HepG2 (cell line): ENCODE results near the gene CRADD. TPM values are rescaled to one million over a fixed set of nuclear protein-coding genes. Genes with fewer than 3 reads are reported as not detected.

Source experiments
- DDIT3 ChIP-seq: sonication (generic); formaldehyde crosslinking; IDR thresholded peaks from 2 replicates; pipeline ENCODE4 v1.4.0; 2020; ENCODE audit warnings: mild to moderate bottlenecking, missing genetic modification reagents
- FOXK2 ChIP-seq: fragments of 450-650 bp; IDR thresholded peaks from 2 replicates; pipeline ENCODE4 v1.6.1; 2016
- GABPB1 ChIP-seq: IDR thresholded peaks from 2 replicates; pipeline ENCODE4 v1.6.1; 2016; ENCODE audit warnings: mild to moderate bottlenecking, missing genetic modification reagents, moderate library complexity, missing compliant biosample characterization
- MAX ChIP-seq: IDR thresholded peaks from 2 replicates; pipeline ENCODE4 v1.6.1; 2012; ENCODE audit warnings: inconsistent platforms
- MLX ChIP-seq: IDR thresholded peaks from 2 replicates; pipeline ENCODE4 v1.6.1; 2016
- PRDM15 ChIP-seq: sonication (generic); formaldehyde crosslinking; IDR thresholded peaks from 2 replicates; pipeline ENCODE4 v1.4.0; 2020; ENCODE audit warnings: missing genetic modification reagents
- ZBTB40 ChIP-seq, 2 experiments: fragments of 450-650 bp in 1 of 2; sonication (generic) in 1 of 2; formaldehyde crosslinking in 1 of 2; IDR thresholded peaks; 2 replicates each; pipeline versions ENCODE4 v1.6.1 to v1.8.0; 2016 to 2022; ENCODE audit warnings: antibody characterized with exemption in 1 of 2, mild to moderate bottlenecking in 1 of 2, missing genetic modification reagents in 1 of 2
- ZBTB46 ChIP-seq: sonication (generic); formaldehyde crosslinking; IDR thresholded peaks from 2 replicates; pipeline ENCODE4 v1.4.0; 2020; ENCODE audit warnings: mild to moderate bottlenecking, missing genetic modification reagents, borderline replicate concordance
- ZNF451 ChIP-seq: sonication (generic); formaldehyde crosslinking; IDR thresholded peaks from 2 replicates; pipeline ENCODE4 v1.5.0; 2020; ENCODE audit warnings: mild to moderate bottlenecking, missing genetic modification reagents
- ZNF619 ChIP-seq: sonication (generic); formaldehyde crosslinking; IDR thresholded peaks from 2 replicates; pipeline ENCODE4 v1.4.0; 2020; ENCODE audit warnings: mild to moderate bottlenecking, missing genetic modification reagents
- ZNF777 ChIP-seq: sonication (generic); formaldehyde crosslinking; IDR thresholded peaks from 2 replicates; pipeline ENCODE4 v1.4.0; 2020; ENCODE audit warnings: missing genetic modification reagents
- ZZZ3 ChIP-seq: sonication (generic); formaldehyde crosslinking; IDR thresholded peaks from 2 replicates; pipeline ENCODE4 v1.4.0; 2020; ENCODE audit warnings: missing genetic modification reagents, mild to moderate bottlenecking, borderline replicate concordance
- polyA plus RNA-seq, 8 experiments: library from polyadenylated mRNA; depleted of rRNA in 3 of 8; stranded (reverse) in 7 of 8; unstranded in 1 of 8; fragments of >200 nt; fragmentation: Illumina TruSeq in 4 of 8; extraction: Trizol in 4 of 8; gene quantifications; 2 replicates each; pipeline versions ENCODE4 v1.2.1 to v1.2.3, GENCODE V29; 2011 to 2016; ENCODE audit warnings: low read depth in 4 of 8, missing spikeins in 1 of 8, mixed read lengths in 1 of 8; ENCODE audit not compliant: insufficient read depth in 1 of 8
- total RNA-seq, 5 experiments: library from RNA; depleted of rRNA; stranded (reverse); fragments of >200 nt; fragmentation: Illumina TruSeq; extraction: Trizol; gene quantifications; 2 replicates each; pipeline ENCODE4 v1.2.3, GENCODE V29; 2016; ENCODE audit warnings: low read depth in 1 of 5

Gene CRADD
- total and polyA plus RNA-seq, 2 of the 13 experiments (the other 11 are each of a cell fraction or from before 2014, with no cell fraction given), result 12.4 to 18.8 TPM

- no peak for TF ChIP-seq ZBTB46 (CRISPR knock-in tag)
- no peak for TF ChIP-seq ZNF619 (CRISPR knock-in tag)
- no peak for TF ChIP-seq DDIT3 (CRISPR knock-in tag)
- no peak for TF ChIP-seq ZBTB40 (IDR thresholded peaks at IDR 0.05)
- TF ChIP-seq ZBTB40 (CRISPR knock-in tag; IDR thresholded peaks at IDR 0.05), result no peak; the same call in 1 of the 2 replicates
- no peak for TF ChIP-seq ZNF451
- no peak for TF ChIP-seq ZZZ3 (CRISPR knock-in tag)
- TF ChIP-seq MAX, result peak; percentile 67; the same call in 1 of the 2 replicates
- 0 out of 2 replicates have a peak, but pooled peaks have one; percentile 44 for TF ChIP-seq FOXK2
- TF ChIP-seq ZNF777 (CRISPR knock-in tag), result no peak
- peak; percentile 68 for TF ChIP-seq GABPB1 (CRISPR knock-in tag)
- no peak for TF ChIP-seq PRDM15 (CRISPR knock-in tag)
- peak; percentile 69; the same call in 1 of the 2 replicates for TF ChIP-seq MLX (CRISPR knock-in tag)
Observed at GRCh38 chr12:93663006-93663728, 14.0 kb upstream of the CRADD start (continued).
